HFF-Myc (cell line): ENCODE measurements around the gene ARHGEF10L.

Experiments used
- DNase-seq: peaks from one replicate; pipeline ENCODE4 v3.0.0-alpha.2; 2011; ENCODE audit warnings: low read depth; ENCODE audit errors: extremely low read depth
- H3K4me3 ChIP-seq: replicated peaks from 2 replicates; pipeline ENCODE4 v1.5.1; 2011; ENCODE audit warnings: low read depth, mild to moderate bottlenecking, control low read depth, low read length
- CTCF ChIP-seq: IDR thresholded peaks from 2 replicates; pipeline ENCODE4 v1.5.1; 2012; ENCODE audit warnings: mild to moderate bottlenecking, low read depth, low read length, control low read depth; ENCODE audit errors: missing control alignments

Gene ARHGEF10L

GRCh38 chr1:17739050-17739449 is 199.6 kb downstream of the ARHGEF10L start:
- no peak for TF ChIP-seq CTCF
- DNase-seq: no peak
- H3K4me3 ChIP-seq: no peak overlapping the region

GRCh38 chr1:17741052-17741451 is 201.6 kb downstream of the ARHGEF10L start:
- no peak for TF ChIP-seq CTCF
- DNase-seq: no peak
- H3K4me3 ChIP-seq: no peak overlapping the region

GRCh38 chr1:17742583-17742982 is 203.1 kb downstream of the ARHGEF10L start:
- TF ChIP-seq CTCF: no peak
- no peak for DNase-seq
- H3K4me3 ChIP-seq: no peak overlapping the region

- H3K4me3 ChIP-seq: no peak overlapping the region
- DNase-seq: no peak
- no peak for TF ChIP-seq CTCF
These were observed 203.6 kb downstream of the ARHGEF10L start for GRCh38 chr1:17743008-17743647.

- DNase-seq: no peak
- no peak for TF ChIP-seq CTCF
These were observed 204.4 kb downstream of the ARHGEF10L start for GRCh38 chr1:17743925-17744324.

GRCh38 chr1:17744666-17745478 is 205.4 kb downstream of the ARHGEF10L start:
- DNase-seq: no peak
- no peak for TF ChIP-seq CTCF
- H3K4me3 ChIP-seq: no peak overlapping the region

More at GRCh38 chr1:17743925-17744324, 204.4 kb downstream of the ARHGEF10L start:
- H3K4me3 ChIP-seq: no peak overlapping the region
